ENCODE data around the gene IDI1. TPM values are rescaled to one million over a fixed set of nuclear protein-coding genes. Genes with fewer than 3 reads are reported as not detected.
A peak's percentile ranks its signal among the peaks of the same experiment; 100 is the strongest.
"Not testable (repeated sequence)": the region's sequence is repeated elsewhere in the genome, so short reads cannot be mapped to it uniquely, and the experiment has no call there.

IDI1 gene
- polyA plus RNA-seq, 1 donor from 2014 or later = 54.8 TPM

- Mint-ChIP-seq H3K9me3 (no peaks in the 10 kb centered on the region), H3K4me1 (peaks cover 0 to 7% (median 2%) of the 10 kb centered on the region in 3 donors), H3K27me3 (no peaks in the 10 kb centered on the region), H3K4me3 (no peak overlapping the region), H3K27ac (peak overlapping the region in 1 of 3 donors; percentile 89), H3K36me3 (peaks cover 12% of the 10 kb centered on the region)
Measured at GRCh38 chr10:1074748-1075308, 25.9 kb upstream of the IDI1 start.

GRCh38 chr10:1074052-1074747 is 25.3 kb upstream of the IDI1 start:
- Mint-ChIP-seq H3K4me3 (no peak overlapping the region), H3K27me3 (no peaks in the 10 kb centered on the region), H3K36me3 (peaks cover 10% of the 10 kb centered on the region), H3K4me1 (peaks cover 0 to 10% (median 2%) of the 10 kb centered on the region in 3 donors), H3K27ac (peak overlapping the region in 1 of 3 donors; percentile 89), H3K9me3 (no peaks in the 10 kb centered on the region)

- H3K4me1 Mint-ChIP-seq = peaks cover 14 to 18% (median 18%) of the 10 kb centered on the region in 3 donors
Measured at GRCh38 chr10:1070919-1071318, 22.0 kb upstream of the IDI1 start.

GRCh38 chr10:1068380-1069361 is 19.8 kb upstream of the IDI1 start:
- Mint-ChIP-seq H3K27ac (no peak overlapping the region), H3K4me3 (no peak overlapping the region)

More at GRCh38 chr10:1070919-1071318, 22.0 kb upstream of the IDI1 start:
- Mint-ChIP-seq H3K27me3 (no peaks in the 10 kb centered on the region), H3K27ac (no peak overlapping the region), H3K4me3 (no peak overlapping the region), H3K9me3 (no peaks in the 10 kb centered on the region), H3K36me3 (peaks cover 8% of the 10 kb centered on the region)

DNA sequence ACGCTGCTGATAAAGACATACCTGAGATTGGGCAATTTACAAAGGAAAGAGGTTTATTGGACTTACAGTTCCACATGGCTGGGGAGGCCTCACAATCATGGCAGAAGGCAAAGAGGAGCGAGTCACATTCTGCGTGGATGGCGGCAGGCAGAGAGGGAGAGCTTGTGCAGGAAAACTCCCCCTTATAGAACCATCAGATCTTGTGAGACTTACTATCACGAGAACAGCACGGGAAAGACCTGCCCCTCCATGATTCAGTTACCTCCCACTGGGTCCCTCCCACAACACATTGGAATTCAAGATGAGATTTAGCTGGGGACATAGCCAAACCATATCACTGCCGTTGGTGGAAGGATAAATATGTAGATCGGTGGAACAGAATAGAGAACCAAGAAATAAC is 17.8 kb upstream of the IDI1 start:
- H3K4me3 Mint-ChIP-seq, H3K27ac Mint-ChIP-seq, H3K9me3 Mint-ChIP-seq, H3K36me3 Mint-ChIP-seq, H3K27me3 Mint-ChIP-seq: not testable (repeated sequence)
- H3K4me1 Mint-ChIP-seq = peaks cover 20 to 31% (median 22%) of the 10 kb centered on the region in 3 donors

More at GRCh38 chr10:1068380-1069361, 19.8 kb upstream of the IDI1 start:
- H3K27me3 Mint-ChIP-seq = no peaks in the 10 kb centered on the region
- peaks cover 9% of the 10 kb centered on the region for H3K36me3 Mint-ChIP-seq
- H3K4me1 Mint-ChIP-seq = peaks cover 16 to 26% (median 17%) of the 10 kb centered on the region in 3 donors
- no peaks in the 10 kb centered on the region for H3K9me3 Mint-ChIP-seq

DNA sequence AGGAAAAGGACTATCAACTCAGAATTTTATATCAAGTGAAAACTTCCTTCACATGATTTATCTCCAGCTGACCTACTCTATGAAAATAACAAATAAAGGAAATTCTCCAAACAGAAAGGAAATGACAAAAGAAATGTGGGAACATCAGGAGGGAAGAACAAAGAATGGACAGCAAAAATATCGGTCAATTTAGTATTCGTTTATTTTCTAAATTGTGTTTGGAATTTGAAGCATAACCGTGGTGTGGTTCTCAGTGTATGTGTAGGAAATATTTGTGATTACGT is 16.0 kb upstream of the IDI1 start:
- Mint-ChIP-seq H3K9me3 (no peaks in the 10 kb centered on the region), H3K27me3 (no peaks in the 10 kb centered on the region), H3K4me1 (peaks cover 24 to 44% (median 25%) of the 10 kb centered on the region in 3 donors), H3K36me3 (peaks cover 5% of the 10 kb centered on the region), H3K4me3 (no peak overlapping the region), H3K27ac (no peak overlapping the region)

GRCh38 chr10:1063232-1063865 is 14.4 kb upstream of the IDI1 start:
- no peaks in the 10 kb centered on the region for H3K27me3 Mint-ChIP-seq
- H3K36me3 Mint-ChIP-seq = peaks cover 5% of the 10 kb centered on the region
- H3K4me1 Mint-ChIP-seq = peaks cover 21 to 39% (median 27%) of the 10 kb centered on the region in 3 donors
- H3K4me3 Mint-ChIP-seq = peak overlapping the region in 1 of 4 donors; percentile 74
- H3K27ac Mint-ChIP-seq = peak overlapping the region in 1 of 3 donors; percentile 86
- no peaks in the 10 kb centered on the region for H3K9me3 Mint-ChIP-seq

DNA sequence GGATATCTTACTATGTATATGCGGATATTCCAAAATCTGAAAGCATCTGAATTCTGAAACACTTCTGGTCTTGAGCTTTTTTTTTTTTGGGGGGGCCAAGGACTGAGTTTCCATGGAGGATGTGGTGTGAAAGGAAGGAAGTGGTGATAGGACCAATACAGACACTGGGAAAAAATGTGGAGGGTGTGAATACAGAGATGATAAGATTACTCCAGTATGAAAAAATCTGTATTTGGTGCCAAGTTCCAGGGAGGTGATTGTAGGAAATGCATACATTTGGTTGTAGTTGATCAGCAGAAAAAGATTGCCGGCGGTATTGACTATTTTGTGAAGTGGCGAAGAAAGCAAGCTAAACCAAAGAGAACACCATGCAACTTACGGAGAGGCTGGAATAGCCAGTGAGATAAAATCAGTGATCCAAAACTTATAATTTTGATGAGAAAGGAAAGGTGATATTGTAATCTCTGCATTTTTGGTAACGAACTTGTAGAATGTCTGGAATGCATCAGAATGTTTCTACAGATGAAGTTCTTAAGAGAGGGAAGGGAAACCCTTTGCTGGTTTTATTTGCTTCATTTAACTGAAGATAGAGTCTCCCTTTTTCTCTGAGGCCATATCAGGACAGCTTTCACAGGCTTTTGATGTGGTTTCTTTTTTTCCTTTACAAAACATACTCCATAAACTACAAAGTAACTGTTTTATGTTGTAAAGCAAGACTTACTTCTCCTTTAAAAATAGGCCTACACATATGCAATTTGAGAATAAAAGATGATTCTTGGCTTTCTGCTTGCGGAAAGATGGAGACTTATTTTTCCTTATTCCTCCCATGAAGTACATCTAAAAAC is 13.2 kb upstream of the IDI1 start:
- Mint-ChIP-seq H3K27ac (peak overlapping the region in 2 of 3 donors; percentile 45 to 63), H3K27me3 (no peaks in the 10 kb centered on the region), H3K9me3 (no peaks in the 10 kb centered on the region), H3K4me1 (peaks cover 28 to 41% (median 29%) of the 10 kb centered on the region in 3 donors), H3K36me3 (peaks cover 5% of the 10 kb centered on the region), H3K4me3 (peak overlapping the region in 1 of 4 donors; percentile 38)

GRCh38 chr10:1059902-1060301 is 11.0 kb upstream of the IDI1 start:
- Mint-ChIP-seq H3K27ac (no peak overlapping the region), H3K27me3 (no peaks in the 10 kb centered on the region), H3K9me3 (no peaks in the 10 kb centered on the region), H3K4me3 (peak overlapping the region in 3 of 4 donors; percentile 28 to 66 (median 48)), H3K36me3 (peaks cover 5% of the 10 kb centered on the region), H3K4me1 (peaks cover 25 to 49% (median 31%) of the 10 kb centered on the region in 3 donors)

- Mint-ChIP-seq H3K36me3 (peaks cover 2% of the 10 kb centered on the region), H3K27me3 (no peaks in the 10 kb centered on the region), H3K9me3 (no peaks in the 10 kb centered on the region), H3K4me1 (peaks cover 28 to 59% (median 44%) of the 10 kb centered on the region in 3 donors), H3K27ac (peak overlapping the region; percentile 90 to 100 (median 96)), H3K4me3 (peak overlapping the region; percentile 95 to 99 (median 98))
Measured at GRCh38 chr10:1058017-1058416, 9.1 kb upstream of the IDI1 start.

DNA sequence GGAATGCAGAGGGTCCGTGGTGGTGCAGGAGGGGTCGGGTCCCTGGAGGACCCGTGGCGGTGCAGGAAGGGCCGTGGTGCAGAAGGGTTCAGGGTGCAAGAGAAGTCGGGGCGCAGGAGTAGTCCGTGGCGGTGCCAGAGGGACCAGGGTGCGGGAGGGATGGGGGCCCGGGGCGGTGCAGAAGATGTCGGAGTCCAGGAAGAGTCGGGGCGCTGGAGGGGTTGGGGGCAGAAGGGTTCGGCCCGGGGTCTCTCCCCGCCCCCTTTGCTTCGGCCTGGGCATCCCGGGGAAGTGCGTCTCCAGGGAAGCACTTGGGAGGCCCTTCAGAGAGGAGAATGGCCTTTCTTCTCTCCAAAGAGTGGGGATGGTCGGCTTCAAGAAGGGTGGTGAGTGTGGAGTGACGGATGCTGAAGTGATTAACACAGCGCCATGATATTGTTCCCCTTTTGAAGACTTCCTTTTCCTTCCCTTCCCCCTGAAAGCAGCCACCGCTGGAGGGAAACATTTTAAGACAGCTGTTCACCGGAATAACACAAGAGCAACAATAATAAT is 8.3 kb upstream of the IDI1 start:
- Mint-ChIP-seq H3K4me3 (peak overlapping the region; percentile 95 to 99 (median 98)), H3K27me3 (no peaks in the 10 kb centered on the region), H3K27ac (peak overlapping the region; percentile 90 to 100 (median 96)), H3K4me1 (peaks cover 29 to 60% (median 46%) of the 10 kb centered on the region in 3 donors), H3K36me3 (peaks cover 2% of the 10 kb centered on the region), H3K9me3 (no peaks in the 10 kb centered on the region)

GRCh38 chr10:1056326-1057105 is 7.6 kb upstream of the IDI1 start, which contains the start of gene WDR37:
WDR37 (plus strand) TSS chr10:1056385; CDS start chr10:1072156, 15,771 bp downstream.
- Mint-ChIP-seq H3K36me3 (no peaks in the 10 kb centered on the region), H3K27me3 (no peaks in the 10 kb centered on the region), H3K4me3 (peak within 1 kb of the TSS; percentile 95 to 99 (median 99)), H3K4me1 (peaks cover 28 to 59% (median 46%) of the 10 kb centered on the region in 3 donors), H3K27ac (peak within 1 kb of the TSS; percentile 95 to 100 (median 96)), H3K9me3 (no peaks in the 10 kb centered on the region)

- Mint-ChIP-seq H3K27ac (peak overlapping the region in 2 of 3 donors; percentile 46 to 100), H3K4me3 (peak overlapping the region in 3 of 4 donors; percentile 30 to 99 (median 84)), H3K27me3 (no peaks in the 10 kb centered on the region), H3K9me3 (no peaks in the 10 kb centered on the region), H3K4me1 (peaks cover 31 to 51% (median 51%) of the 10 kb centered on the region in 3 donors), H3K36me3 (no peaks in the 10 kb centered on the region)
Measured at GRCh38 chr10:1054684-1055083, 5.8 kb upstream of the IDI1 start.

Measured in IgD-negative memory B cell (primary cell).